Measurements from ENCODE around the gene CAPN12.

Gene CAPN12

DNA sequence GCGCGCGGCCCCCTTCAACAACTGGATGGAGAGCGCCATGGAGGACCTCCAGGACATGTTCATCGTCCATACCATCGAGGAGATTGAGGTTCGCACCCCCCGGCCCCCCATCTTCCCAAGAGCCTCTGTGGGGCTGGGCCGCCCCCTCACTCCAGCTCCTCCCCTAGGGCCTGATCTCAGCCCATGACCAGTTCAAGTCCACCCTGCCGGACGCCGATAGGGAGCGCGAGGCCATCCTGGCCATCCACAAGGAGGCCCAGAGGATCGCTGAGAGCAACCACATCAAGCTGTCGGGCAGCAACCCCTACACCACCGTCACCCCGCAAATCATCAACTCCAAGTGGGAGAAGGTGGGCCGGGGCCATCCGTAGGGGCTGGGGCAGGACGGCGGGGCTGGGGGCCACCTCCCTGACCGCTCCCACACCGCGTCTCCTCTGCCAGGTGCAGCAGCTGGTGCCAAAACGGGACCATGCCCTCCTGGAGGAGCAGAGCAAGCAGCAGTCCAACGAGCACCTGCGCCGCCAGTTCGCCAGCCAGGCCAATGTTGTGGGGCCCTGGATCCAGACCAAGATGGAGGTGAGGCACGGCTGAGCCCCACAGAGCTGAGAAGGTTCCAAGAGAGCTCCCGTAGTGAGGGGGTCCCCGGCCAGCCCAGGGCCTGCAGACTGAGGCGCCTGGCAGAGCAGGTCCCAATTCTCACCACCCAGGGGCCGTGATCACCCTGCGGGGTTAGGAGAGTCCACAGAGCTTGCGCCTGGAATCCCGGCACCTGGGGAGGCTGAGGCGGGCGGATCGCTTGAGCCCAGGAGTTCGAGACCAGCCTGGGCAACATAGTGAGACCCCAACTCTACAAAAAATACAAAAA, 20.1 kb downstream of the CAPN12 start:
- FAIRE-seq = no peak

DNA sequence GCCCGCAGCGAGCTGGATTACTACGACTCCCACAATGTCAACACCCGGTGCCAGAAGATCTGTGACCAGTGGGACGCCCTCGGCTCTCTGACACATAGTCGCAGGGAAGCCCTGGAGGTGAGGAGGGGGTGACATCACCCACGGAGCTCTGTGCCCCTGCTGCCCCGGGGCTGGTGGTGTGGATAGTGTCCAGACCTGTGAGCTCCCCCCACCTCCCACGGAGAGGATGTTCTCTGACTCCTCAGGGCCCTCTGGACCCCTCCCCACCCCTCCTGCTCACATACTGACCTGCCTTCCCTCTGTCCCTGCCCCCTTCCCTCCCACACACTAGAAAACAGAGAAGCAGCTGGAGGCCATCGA, 20.7 kb downstream of the CAPN12 start:
- no peak for FAIRE-seq

DNA sequence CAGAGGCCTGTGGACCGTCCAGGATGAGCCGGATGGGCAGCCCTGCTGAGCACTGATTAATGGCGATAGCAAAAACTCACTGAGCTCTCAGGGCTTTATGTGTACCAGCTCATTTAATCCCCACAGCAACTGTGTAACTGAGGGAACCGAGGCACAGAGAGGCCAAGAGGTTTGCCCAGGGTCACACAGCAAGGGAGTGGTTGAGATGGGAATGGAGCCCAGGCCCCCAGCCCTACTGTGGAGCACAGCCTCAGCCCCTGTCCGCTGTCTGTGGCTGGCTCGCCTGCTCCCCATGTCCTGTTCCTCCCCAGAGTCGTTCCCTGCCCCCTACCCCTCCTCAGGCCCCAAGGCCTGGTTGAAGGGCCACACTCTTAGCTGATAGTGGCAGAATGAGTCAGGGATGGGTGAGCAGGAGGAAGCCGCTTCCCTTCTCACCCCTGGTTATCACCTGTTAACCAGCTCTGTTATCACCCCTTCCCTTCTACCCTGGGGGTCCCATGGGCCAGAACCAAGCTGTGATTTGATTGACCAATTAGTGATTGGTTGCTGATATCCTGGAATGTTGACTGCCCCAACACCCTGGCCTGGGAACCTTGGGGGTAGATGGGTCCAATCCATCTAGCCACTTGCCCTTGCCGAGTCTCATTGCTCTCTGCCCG, 21.2 kb downstream of the CAPN12 start:
- FAIRE-seq = no peak

DNA sequence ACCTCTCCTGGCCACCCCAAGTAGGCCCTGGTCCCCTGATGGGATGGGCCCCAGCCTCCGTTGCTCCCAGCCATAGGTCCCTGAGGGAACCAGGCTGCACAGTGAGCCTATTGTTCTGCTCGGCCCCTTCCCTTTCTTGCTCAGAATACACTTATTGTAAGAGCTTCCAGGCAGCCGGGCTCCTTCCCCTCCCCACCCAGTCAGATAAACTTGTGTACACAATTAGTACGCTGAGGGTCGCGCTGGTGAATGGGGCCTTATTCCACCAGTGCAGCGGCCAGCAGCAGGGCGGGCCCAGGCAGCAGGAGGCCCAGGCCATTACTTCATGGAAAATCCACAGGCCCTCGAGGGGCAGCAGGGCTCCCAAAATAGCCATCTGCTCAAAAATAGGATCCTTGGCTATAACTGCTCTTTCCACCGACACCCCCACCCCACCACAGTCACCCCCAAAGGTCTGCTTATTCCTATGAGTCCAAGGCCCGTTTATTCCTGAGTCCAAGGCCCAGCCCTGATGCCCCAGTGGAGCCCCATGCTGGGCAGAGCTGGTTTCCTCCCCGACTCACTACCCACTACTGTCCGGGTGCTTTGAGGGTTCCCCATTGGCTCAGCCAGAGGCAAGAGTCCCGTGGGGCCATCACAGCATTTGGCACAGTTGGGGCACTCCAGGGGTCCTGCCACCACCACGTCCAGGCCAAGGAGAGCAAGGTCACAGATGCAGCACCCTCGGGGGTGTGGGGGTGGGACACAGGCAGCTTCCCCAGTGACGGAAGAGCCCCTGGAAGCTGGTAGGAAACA, 22.1 kb downstream of the CAPN12 start:
- no peak for FAIRE-seq

GRCh38 chr19:38721496-38721895, 22.8 kb downstream of the CAPN12 start:
- FAIRE-seq = no peak

DNA sequence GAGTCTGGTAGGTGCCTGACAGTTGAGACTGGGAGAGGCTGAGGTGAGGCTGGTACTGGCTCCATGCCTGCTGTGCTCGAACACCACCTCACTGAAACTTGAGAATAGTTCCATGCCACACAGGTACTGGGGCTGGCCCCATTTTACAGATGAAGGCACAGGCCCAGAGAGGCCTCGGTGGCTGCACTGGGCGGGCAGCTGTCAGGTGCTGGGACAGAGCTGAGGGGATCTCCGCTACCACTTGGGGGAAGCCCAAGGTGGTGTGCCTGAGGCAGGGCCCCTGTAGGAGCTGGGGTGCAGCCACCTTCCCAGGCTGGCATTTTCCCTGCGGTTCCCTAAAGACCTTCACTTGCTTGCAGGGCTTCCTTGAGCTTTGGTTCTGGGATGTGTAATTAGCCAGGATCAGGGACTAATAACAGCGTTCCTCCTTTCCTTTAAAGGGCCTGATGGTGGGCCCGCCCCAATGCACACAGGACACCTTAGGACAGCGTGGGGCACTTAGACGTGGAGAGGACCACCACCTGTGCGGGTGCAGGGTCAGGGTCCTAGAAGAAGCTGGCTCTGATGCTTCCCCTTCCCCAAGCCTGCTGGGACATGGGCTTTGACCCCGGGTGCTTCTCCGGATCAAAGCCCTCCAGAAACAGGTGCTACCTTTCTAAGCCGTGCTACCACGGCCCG, 23.6 kb downstream of the CAPN12 start:
- FAIRE-seq = no peak

DNA sequence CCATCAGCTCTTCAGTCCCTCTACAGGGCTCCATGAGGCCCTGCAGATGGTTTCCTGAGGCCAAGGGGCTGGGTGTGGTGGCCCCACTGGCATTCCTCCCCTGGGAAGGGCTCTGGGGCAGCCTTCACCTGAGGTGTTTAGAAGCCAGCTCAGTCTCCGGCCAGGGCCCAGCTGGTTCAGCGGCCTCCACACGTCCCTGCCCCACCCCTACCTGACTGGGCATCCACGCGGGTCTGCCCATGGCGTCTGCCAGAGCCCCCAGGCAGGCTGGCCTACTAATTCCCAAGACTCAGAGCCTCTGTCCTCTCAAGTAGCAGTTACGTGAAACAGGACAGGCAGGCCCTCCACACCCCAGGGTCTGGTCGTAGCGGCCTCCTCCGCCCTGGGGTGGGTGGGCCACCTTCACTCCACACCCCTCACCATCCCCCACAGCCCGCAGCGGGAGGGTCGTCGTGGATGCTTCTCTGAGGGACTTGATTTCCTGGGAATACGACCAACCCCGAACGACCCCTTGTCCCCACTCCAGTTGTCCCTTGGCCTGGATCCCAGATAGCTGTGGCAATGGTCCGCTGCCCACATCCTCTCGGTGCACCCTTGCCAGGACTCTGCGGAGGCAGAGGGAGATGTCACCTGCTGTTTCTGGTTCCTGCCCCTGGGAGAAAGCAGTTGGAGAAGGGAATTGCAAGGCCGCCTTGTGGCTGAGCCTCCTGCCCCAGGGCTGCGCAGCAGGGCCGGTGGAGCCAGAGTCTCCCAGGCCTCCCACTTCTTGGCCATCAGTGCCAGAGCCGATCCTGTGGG, 24.3 kb downstream of the CAPN12 start:
- no peak for FAIRE-seq

- FAIRE-seq = no peak
Measured at GRCh38 chr19:38718747-38719543, 25.3 kb downstream of the CAPN12 start.

- no peak for FAIRE-seq
Measured at GRCh38 chr19:38717855-38718254, 26.4 kb downstream of the CAPN12 start.

DNA sequence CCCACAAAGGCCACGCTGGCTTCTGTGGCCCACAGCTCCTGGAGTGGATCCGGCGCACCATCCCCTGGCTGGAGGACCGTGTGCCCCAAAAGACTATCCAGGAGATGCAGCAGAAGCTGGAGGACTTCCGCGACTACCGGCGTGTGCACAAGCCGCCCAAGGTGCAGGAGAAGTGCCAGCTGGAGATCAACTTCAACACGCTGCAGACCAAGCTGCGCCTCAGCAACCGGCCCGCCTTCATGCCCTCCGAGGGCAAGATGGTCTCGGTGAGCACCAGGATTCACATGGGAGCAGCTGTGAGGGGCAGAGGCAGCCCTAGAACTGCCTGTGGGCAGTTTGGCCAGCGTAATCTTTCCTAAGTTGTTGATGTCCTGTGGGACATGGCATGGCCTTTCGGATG, 27.2 kb downstream of the CAPN12 start:
- FAIRE-seq = no peak

DNA sequence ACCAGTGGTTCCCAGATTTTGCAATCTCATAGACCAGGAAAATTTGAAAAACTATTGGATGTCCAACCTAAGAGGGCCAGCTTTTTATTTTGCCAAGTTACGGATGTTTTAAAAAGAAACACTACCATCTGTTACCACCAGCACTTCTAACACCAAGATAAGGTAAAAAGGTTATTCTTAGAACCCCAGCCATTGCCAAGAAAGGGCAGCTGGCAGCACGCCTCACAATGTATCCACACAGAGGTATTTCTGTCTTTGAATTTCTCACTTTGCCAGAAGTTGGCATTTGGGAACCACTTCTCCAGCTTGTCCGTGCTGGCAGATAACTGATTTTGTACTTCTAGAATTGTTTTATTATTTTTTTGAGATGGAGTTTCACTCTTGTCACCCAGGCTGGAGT, 28.7 kb downstream of the CAPN12 start:
- no peak for FAIRE-seq

DNA sequence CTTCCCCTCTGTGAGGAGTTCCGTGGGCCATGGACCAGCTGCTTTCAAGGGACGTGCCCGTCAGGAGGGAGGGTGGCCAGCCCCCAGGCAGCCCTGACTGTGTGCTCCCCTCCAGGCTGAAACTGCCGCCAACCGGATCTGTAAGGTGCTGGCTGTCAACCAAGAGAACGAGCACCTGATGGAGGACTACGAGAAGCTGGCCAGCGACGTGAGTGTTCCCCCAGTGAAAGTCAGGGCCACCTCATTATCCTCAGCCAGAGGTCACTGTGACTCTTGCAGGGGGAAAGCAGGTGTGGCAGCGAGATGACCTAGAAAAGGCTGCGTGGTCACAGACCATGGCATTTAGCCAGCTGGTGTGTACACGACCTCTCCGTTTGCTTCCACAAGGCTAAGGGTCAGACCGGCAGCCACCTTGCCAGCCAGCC, 29.9 kb downstream of the CAPN12 start:
- FAIRE-seq = no peak

- FAIRE-seq = no peak
Measured at GRCh38 chr19:38713865-38714264, 30.4 kb downstream of the CAPN12 start.

DNA sequence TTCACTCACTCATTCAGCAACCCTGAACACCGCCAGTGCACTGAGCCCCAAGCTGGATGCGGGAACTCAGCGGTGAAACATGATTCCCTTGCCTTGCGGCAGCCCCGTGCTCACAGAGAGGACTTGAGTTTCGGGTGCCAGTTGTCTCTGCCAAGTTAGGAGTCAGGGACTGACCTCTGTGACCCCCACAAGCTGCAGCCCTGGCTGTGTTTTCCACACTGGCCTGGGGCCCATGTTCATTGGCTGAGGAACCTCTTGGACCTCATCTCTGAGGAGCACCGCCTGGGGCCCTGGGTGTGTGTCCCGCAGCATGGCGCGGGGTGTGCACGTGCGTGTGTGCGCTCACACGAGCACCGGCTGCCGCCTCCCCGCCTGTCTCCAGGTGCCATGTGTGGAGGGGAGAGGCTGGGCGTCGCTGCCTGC, 31.0 kb downstream of the CAPN12 start:
- FAIRE-seq = no peak

- no peak for FAIRE-seq
Measured at GRCh38 chr19:38712161-38712748, 32.0 kb downstream of the CAPN12 start.

DNA sequence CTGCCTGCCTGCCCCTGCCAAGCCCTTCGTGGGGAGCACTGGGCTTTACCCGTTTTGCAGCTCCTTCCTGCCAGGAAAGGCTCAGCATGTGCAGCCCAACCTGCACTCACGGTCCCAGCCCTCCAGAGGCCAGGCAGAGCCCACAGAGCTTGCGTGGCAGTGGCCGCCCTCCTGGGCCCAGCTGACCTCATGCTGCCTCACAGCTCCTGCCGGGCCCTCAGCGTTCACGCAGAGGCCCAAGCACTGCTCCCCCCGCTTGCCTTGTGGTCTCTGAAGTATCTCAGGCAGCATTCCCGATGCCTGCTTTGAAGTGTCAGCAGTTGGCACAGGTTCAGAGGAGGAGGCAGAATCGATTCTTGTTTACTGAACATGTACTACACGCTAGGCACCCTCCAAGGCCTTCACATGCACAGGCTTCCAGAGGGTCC, 32.5 kb downstream of the CAPN12 start:
- FAIRE-seq = no peak

DNA sequence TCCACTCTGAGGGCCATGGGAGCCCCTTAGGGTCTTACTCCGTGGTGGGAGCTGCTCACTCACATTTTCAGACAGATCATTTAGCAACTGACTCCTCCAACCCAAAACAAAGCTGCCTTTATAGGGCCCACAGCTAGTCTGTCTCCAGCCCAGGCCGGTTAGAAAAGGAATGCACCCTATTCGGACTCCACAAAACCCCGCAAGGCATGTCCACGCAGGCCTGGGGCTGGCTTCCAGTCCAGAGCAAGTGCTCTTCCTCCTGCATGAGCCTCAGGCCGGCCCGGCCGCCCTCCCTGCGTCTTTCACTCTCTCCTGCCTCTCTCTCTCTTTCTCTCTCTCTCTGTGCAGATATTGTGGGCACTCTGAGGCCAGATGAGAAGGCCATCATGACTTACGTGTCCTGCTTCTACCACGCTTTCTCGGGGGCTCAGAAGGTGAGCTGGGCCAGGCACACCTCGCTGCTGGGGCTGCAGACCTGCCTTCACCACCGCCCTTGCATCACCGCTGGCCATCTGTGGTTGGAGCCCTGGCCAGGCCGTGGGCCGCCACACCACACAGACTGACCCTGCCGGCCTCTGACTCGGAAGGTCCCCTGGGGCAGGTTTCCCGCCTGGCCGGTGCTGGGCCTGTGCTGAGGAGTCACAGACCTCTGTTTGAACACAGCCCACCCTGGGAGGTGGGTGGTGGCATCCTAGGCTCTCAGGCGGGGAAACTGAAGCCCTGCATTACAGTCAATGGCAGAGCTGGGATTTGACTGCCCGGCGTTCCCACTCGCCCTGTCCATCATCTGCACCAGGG, 33.1 kb downstream of the CAPN12 start:
- FAIRE-seq = no peak

DNA sequence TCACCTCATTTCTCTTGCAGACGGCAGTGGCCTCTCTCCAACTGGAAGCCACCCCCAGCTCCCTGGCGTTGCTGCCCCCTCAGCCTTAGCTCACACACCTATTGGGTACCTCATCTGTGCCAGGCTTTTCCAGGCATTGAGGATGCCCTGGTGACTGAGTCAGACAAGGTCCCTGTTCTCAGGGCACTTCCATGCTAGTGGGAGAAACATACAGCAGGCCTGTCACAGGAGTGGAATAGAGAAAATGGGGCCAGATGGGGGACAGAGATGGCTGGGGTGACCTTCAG, 33.9 kb downstream of the CAPN12 start:
- no peak for FAIRE-seq

- FAIRE-seq = no peak
Measured at GRCh38 chr19:38709671-38710415, 34.4 kb downstream of the CAPN12 start.

GRCh38 chr19:38709119-38709518, 35.2 kb downstream of the CAPN12 start:
- no peak for FAIRE-seq

Data from A204.1 (cell line).